ENCODE measurements around the gene IGSF23.
"Not testable (repeated sequence)": the region's sequence is repeated elsewhere in the genome, so short reads cannot be mapped to it uniquely, and the experiment has no call there.

GRCh38 chr19:44591340-44591993 lies 21.9 kb upstream of the IGSF23 start:
- TF ChIP-seq CTCF, POLR2A (IDR thresholded peaks at IDR 0.05): not testable (repeated sequence)
